Measurements from ENCODE around the gene ODR4.
"Not testable (repeated sequence)": the region's sequence is repeated elsewhere in the genome, so short reads cannot be mapped to it uniquely, and the experiment has no call there.

ODR4 gene

DNA sequence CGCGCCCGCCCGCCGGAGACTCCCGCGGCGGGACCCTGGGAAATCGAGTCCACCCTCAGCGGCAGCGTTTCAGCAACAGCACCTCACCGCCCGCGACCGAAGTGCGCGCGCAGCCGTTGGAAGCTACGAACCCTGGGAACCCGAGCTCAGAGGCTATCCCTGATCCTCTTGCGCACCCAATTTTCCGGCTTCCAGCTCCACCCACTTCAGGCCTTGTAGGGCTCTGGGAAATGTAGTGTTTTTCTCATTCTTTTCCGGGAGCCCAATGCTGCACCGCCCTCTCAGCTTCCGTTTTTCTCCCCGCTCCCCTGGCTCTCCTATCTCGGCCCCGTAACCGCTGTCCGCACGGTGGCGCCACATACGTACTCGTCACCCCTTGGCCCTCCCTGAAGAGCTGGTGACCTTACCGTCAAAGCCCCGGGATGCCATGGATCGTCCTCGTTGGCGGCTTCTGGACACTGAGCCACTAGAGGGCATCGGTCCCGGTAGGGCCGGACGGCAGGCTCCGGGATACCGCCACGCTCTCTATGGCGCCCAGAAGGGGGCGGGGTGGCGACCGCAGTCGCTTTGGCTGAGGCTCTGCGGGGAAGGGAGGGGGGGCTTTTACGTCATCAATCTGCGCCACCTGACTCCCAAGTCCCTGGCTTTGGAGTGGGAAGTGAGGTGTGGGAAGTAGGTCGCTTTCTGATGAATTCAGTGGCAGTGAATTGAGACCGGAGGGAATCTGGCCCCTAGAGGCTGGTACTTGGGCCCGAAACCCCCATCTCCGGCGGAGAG is at the start of gene ODR4, which contains the start of gene TPR:
Gene ODR4 (plus strand): TSS at position 687 of the 777 bp plus-strand sequence. CDS start 3,948 bp downstream, outside the sequence.
Gene TPR (minus strand): TSS at position 102 of the 777 bp plus-strand sequence. CDS start 225 bp downstream, outside the sequence.
- DNase-seq (ENCODE audit: low read depth): peak; percentile 100

DNA sequence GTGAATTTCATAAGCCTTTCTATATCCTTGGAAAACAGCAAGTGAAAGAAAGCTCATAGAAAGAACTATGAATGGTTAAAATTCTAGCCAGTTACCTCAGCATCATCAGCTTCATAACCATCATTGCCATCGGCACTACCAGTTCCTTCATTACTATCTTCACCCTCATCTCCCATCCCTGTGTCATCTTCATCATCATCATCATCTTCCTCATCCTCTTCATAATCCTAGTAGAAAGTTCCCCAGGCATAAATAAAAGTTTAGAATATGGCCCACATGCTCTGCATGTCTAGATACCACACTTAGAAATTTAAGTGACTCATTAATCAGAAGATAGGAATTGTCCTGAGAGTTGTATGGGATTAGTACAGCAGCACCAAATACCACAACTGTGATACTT is 49.6 kb upstream of the ODR4 start:
- peak; percentile 15 for DNase-seq (ENCODE audit: low read depth)

DNA sequence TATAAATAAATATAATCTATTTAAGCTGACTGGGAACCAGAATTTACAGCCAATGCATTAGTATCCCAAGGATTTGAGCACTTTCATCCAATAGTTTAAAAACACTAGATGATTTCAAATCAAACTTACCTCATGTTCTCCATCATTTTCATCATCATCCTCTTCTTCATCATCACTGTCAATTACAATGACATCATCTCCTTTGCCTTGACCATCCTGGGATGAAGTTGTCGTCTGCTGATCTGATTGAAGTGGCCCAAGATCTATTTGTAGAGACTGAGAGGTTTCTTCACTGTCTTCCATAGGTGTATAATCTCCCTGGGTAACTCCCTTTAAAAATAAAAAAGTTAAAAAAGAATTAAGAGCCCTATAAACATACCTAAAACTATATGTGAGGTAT is 48.3 kb upstream of the ODR4 start:
- no peak for DNase-seq (ENCODE audit: low read depth)

DNA sequence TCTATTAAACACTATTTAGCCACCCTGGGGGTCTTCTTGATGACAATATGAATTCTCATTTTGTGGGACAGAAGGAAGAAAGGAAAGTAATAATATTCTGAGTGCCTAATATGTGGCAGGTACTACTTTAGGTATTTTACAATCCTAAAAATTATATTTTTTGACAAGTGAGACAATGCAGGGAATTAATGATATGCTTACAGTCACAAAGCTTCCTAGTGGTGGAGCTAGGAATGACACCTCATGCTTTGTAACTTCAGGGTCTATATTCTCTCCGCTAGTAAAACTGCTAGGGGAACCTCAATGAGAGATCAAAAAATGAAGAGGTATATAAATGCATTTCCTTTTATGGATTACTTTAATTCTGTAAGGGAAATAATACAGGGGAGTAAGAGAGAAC is 44.9 kb upstream of the ODR4 start:
- no peak for DNase-seq (ENCODE audit: low read depth)

DNA sequence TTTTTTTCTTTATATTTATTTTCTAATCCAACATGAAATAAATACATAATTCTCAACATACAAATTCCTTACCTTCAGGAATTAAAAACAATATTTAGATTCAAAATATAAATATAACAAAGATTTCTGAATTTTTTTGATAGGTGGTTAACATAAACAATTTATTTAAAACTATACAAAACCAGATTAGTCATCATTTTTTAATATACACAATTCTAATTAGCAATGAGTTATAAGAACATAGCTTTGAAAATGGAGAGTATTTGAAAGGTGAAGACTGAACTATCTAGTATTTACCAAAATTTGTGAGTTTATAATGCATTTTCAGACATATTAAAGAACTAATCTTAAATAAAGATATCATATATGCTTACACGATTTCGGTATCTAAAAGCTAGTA is 38.1 kb upstream of the ODR4 start:
- no peak for DNase-seq (ENCODE audit: low read depth)

DNA sequence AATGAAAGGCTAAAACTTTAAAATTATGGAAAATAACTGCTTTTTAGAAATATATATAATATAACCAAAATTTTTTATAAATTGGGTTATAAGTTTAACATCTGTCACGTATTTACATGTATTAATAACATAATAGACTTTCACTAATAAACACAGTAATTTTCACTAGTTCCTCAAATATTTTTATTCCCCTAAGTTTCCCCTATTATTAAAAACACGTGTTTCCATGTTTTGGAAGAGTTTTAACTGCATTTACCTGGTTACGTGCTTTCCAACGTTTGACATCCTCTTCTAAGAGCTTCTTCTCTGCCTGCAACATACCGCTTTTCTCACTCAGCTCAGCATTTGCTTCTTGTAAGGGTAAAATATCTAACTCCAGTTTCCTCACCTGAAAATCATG is 34.9 kb upstream of the ODR4 start:
- no peak for DNase-seq (ENCODE audit: low read depth)

DNA sequence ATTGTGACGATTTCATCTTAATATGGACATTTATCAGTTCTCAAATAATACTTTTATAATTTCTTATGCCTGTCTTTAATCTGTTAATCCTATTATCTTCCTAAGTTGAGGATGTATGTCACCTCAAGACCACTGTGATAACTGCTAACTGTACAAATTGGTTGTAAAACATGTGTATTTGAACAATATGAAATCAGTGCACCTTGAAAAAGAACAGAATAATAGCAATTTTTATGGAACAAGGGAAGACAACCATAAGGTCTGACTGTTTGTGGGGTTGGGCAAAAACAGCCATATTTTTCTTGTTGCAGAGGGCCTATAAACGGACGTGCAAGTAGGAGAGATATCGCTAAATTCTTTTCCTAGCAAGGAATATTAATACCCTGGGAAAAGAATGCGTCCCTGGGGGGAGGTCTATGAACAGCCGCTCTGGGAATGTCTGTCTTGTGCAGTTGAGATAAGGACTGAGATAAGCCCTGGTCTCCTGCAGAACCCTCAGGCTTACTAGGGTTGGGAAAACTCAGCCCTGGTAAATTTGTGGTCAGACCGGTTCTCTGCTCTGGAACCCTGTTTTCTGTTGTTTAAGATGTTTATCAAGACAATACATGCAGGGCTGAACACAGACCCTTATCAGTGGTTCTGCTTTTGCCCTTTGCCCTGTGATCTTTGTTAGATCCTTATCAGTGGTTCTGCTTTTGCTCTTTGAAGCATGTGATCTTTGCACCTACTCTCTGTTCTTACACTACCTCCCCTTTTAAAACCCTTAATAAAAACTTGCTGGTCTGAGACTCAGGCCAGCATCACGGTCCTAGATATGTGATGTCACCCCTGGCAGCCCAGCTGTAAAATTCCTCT is 27.6 kb upstream of the ODR4 start:
- DNase-seq (ENCODE audit: low read depth): not testable (repeated sequence)

DNA sequence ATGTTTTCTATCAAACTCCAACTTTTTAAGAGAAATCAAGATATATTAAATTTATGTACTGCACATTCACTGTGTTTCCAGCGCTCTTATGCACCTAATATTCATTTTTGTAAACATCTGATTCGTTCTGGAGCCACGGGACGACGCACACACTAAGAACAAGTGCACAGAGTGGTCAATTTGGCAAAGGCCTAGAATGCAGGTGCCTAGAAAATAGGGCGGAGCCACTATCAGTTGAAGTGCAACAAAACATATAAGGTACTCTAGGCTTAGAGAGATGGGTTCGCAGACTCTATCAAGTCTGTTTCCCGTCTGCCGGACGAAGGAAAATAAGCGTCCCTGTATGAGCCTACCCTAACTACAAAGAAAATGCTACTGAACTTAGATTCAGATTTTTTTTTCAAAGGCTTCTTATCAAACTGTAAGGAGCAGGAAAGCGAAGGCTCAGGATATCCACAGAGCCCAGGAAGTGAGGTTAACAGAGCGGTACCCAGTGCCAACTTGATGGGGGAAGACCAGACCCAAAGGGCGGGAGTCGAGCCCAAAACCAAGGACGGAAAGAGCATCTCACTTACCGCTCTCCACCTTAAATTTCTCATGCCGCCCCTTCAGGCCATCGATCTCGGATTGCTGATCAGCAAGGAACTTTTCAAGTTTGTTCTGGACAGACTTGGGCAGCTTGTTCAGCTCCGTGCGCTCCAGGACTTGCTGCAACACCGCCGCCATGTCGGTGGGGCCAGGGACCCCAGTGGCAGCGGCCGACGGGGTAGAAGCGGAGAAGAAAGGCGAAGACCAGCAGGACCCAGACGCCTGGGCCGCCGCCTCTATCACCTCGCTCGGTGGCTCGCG is 1.1 kb upstream of the ODR4 start:
- DNase-seq (ENCODE audit: low read depth): peak; percentile 54

DNA sequence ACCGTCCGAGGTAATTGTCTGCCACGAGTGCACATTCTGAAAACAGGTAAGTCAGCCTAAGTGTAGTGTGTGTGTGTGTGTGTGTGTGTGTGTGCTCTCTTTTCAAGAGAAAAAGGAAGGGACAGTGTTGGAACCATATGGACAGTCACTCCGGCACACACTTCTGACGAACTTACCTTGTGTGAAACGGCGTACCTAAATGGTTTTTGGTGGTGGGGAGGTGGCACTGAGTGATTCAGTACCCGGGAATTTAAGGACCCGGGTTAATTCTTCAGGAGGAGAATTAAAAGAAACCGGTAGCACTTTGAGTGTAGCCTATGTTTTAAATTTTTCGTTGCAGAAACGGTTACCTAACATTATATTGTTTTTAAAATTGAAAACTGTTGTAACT is 286 bp downstream of the ODR4 start:
- DNase-seq (ENCODE audit: low read depth): no peak

DNA sequence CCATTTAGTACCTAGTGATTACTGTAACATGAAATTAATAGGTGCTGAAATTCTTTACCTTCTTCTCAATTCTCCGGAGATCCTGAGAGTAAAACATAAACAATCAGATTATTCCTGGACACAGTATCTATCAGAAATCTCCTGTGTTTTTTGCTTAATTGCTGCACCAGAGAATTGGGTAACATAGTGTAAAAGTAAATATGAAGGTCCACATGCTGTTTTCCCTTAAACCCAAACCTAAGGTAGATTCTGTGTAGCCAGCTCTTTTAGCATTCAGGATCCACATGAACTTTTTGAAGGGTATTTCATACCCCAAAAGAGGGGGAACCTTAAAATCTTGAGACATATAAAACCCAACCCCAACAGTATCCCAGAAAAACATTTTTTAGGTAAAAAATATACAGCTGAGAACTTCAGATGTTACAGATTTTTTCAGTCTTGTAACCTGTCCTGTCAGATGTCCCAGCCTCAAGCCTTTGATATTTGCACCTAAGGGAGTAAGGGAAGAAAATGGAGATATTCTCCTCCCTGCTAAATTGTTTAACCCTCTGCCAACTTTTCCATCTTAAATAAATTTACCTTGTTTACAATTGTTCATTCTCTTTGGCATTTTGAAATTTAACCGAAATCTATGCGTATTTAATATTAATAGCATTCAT is 11.2 kb downstream of the ODR4 start:
- DNase-seq (ENCODE audit: low read depth): no peak

DNA sequence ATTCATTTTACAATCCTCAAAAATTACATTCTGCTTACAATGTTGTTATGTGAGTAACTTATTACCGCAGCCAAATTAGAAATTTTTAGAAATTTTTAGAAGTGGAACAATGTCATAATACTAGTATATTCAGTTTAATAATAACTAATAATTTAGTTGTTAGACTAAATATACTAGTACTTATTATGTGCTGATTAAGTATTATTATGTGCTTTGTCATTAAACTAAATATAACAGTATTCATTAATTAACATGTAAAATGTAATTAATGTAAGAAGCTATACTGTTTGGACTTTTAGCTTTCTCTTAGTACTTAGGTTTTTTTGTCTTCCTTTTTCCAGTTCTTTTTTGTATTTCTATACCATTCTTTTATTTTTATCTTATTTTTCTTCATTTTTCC is 15.3 kb downstream of the ODR4 start:
- no peak for DNase-seq (ENCODE audit: low read depth)

DNA sequence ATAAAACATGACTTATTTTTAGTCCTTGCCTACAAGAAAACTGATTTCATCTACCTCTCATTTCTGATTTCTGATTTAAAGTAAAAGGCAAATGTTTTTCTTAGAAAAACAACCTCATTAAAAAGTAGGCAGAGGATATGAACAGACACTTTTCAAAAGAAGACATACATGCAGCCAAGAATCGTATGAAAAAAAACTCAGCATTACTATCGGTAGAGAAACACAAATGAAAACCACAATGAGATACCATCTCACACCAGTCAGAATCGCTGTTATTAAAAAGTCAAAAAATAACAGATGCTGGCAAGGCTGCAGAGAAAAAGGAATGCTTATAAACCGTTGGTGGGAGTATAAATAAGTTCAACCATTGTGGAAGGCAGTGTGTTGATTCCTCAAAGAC is 16.2 kb downstream of the ODR4 start:
- peak; percentile 10 for DNase-seq (ENCODE audit: low read depth)

DNA sequence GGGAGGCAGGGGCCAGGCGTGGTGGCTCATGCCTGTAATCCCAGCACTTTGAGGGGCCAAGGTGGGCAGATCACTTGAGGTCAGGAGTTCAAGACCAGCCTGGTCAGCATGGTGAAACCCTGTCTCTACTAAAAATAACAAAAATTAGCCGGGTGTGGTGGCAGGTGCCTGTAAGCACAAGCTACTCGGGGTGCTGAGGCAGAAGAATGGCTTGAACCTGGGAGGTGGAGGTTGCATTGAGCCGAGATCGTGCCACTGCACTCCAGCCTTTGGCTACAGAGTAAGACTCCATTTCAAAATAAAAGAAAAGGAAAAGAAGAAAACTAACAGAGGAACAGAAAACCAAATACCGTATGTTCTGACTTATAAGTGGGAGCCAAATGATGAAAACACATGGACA is 17.1 kb downstream of the ODR4 start:
- DNase-seq (ENCODE audit: low read depth): not testable (repeated sequence)

DNA sequence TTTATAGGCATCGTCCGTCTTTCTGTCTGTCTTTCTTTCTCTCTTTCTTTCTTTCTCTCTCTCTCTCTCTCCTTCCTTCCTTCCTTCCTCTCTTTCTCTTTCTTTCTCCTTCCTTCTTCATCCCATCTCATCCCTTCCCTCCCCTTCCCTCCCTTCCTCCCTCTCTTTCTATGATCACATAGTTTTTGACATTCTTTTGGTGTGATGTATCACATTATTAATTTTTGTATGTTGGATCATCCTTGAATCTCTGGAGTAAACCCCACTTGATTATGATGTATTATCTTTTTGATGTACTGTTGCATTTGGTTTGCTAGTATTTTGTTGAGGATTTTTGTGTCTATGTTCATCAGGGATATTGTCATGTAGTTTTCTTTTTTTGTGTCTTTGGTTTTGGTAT is 25.8 kb downstream of the ODR4 start:
- DNase-seq (ENCODE audit: low read depth): peak; percentile 32

DNA sequence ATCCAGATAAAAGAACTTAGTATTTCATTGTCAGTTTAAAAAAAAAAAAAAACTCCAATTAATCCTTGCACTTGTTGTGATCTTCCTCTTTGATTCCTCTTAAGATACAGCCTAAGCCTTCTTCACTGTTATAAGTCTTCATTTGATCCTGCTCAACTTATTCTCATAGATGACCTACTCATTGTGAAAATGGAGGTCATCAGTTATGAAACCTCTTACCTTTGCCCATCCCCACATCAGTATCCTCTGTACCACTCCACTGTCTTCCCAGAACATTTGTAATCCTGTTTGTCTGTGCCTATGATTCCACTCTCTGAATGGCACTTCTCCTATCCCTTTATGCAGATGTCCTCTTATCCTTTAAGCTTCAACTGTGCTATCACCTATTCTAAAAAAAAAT is 28.0 kb downstream of the ODR4 start:
- DNase-seq (ENCODE audit: low read depth): no peak

DNA sequence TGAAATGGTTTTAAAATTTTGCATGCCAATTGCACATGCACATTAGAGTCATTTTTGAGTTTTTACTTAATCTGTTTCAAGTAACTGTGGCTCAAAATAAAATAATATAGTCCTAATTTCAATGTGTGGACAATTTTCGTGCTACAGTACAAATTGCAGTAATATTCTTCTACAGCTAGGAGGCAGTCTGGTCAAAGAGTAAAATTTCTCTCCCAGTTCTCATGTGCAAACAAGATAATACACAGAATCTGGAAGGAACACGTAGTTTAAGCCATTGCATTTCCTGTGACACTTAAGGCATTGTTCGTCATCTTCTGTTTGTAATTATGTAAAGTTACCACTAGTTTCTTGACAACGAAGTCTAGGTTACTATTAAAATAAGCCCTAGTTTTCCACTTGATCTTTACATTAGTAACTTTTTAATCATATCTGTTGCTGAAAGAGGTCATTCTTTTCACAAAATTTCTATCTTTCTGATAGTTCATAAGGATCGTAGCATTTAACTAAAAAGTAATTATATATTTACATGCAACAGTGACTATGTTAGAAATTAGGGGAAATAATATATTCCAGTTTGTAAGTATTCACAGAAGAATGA is 28.9 kb downstream of the ODR4 start:
- DNase-seq (ENCODE audit: low read depth): peak; percentile 63

DNA sequence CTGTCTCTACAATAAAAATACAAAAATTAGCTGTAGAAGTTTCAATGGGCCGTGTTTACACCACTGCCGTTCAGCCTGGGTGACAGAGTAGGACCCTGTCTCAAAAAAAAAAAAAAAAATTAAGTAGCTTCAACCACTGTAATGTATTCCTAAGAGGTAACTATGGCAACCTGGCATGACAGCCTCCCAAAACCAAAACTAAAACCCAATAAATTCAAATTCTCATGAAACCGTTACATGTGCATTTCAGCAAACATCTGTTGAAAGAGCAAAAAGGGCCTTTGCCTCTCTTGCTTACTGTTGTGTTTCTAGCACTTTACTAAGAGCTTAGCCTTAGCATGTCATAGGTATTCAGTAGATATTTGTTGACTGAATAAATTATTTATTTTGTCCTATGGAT is 33.5 kb downstream of the ODR4 start:
- no peak for DNase-seq (ENCODE audit: low read depth)

DNA sequence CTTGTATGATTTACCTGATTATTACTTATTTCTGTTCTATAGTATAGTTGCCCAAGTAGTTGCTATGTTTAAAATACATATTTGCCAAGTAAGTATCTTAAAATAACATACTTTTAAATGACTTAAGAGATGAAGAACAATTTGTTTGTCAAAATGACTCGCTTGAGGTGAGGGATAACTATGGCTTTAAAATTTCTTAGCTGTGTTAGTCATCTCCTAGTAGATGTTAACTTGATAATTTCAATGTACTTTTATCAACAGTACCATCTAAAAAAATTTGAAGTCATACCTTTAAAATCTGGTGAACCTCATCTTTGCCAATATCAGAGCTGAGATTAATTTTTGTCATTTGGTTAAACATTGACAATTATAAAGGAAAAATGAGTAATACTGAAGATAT is 37.7 kb downstream of the ODR4 start:
- DNase-seq (ENCODE audit: low read depth): peak; percentile 15

DNA sequence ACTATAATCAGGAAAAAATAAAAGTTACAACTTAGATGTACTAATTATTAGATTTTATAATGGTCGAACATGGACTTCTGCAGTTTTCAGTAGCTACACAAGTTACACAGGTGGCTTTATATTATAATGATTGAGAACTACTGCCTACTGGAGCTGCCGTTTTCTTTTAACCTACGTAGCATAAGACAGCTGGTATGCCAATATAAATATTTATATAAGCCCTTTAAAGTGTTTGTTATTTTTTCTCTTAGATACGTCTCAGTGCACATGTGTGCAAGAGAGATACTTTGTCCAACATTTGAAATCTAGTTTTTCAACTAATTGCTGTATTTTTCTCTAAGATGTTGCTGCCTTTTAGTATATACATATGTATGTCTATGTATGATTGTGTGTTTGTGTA is 42.9 kb downstream of the ODR4 start:
- no peak for DNase-seq (ENCODE audit: low read depth)

DNA sequence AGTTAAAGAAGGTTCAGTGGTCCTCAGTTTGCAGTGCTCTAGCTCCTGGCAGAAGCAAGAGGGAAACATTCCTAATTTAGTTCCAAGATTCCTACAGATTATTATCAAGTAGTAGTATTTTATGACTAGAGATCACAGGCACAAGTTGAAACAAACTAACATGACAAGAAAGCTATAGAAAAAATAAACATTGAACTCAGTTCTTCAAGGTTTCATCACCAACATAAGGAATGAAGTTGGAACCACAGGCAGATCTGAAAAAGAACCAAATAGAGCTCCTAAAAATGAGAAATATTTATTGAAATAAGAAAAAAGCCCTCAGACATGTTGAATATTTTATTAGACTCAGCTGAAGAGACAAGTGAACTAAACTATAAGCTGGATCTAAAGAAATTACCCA is 44.7 kb downstream of the ODR4 start:
- DNase-seq (ENCODE audit: low read depth): peak; percentile 58

DNA sequence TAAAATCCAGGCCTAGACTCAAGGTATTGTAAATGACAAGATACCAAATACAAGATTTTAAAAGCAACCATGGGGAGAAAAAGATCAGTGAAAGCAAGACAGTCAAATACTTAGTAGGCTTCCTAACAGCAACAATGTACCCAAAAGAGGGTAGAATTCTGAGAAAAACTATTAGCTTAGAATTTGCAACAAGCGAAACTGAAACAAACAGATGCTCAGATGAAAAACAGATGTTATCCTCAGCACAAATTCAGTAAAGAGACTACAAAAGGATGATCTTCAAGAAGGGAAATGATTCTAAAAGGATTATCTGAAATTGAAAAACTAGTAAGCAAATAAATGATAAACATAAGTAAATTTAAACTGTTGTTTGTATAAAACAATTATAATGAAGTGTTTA is 45.3 kb downstream of the ODR4 start:
- DNase-seq (ENCODE audit: low read depth): peak; percentile 23
